ENCODE measurements around the gene SPRR4. TPM values are rescaled to one million over a fixed set of nuclear protein-coding genes. Genes with fewer than 3 reads are reported as not detected.

The SPRR4 gene
- total RNA-seq, 6 experiments from 2014 or later = not detected

GRCh38 chr1:152964536-152964935 lies 5.9 kb upstream of the SPRR4 start:
- no peaks in the 10 kb centered on the region for H3K4me1 Mint-ChIP-seq (ENCODE audit: low read depth)
- H3K27ac Mint-ChIP-seq = no peak overlapping the region
- peaks cover 4% of the 10 kb centered on the region for H3K27me3 Mint-ChIP-seq (ENCODE audit: insufficient read depth)
- DNase-seq = no peak
- no peak for TF ChIP-seq CTCF (IDR thresholded peaks at IDR 0.05)
- H3K4me3 Mint-ChIP-seq = no peak overlapping the region
- no peaks in the 10 kb centered on the region; the same call in 1 of the 2 replicates for H3K36me3 Mint-ChIP-seq (ENCODE audit: low read depth)
- H3K9me3 Mint-ChIP-seq = peaks cover 9% of the 10 kb centered on the region; the same call in 1 of the 2 replicates

- no peaks in the 10 kb centered on the region for H3K4me1 Mint-ChIP-seq (ENCODE audit: low read depth)
- TF ChIP-seq CTCF (IDR thresholded peaks at IDR 0.05) = no peak
- H3K4me3 Mint-ChIP-seq = no peak overlapping the region
- no peak for DNase-seq
- no peaks in the 10 kb centered on the region; the same call in 1 of the 2 replicates for H3K36me3 Mint-ChIP-seq (ENCODE audit: low read depth)
- H3K9me3 Mint-ChIP-seq = peaks cover 9% of the 10 kb centered on the region; the same call in 1 of the 2 replicates
- H3K27me3 Mint-ChIP-seq (ENCODE audit: insufficient read depth) = peaks cover 5% of the 10 kb centered on the region
- H3K27ac Mint-ChIP-seq = no peak overlapping the region
Observed at GRCh38 chr1:152965853-152966252, 4.6 kb upstream of the SPRR4 start.

GRCh38 chr1:152967201-152967600 lies 3.2 kb upstream of the SPRR4 start:
- Mint-ChIP-seq H3K4me3 (no peak overlapping the region), H3K36me3 (ENCODE audit: low read depth) (no peaks in the 10 kb centered on the region; the same call in 1 of the 2 replicates), H3K9me3 (peaks cover 18% of the 10 kb centered on the region; the same call in 1 of the 2 replicates), H3K27ac (no peak overlapping the region), H3K27me3 (ENCODE audit: insufficient read depth) (peaks cover 5% of the 10 kb centered on the region), H3K4me1 (ENCODE audit: low read depth) (no peaks in the 10 kb centered on the region)
- no peak for TF ChIP-seq CTCF (IDR thresholded peaks at IDR 0.05)
- no peak for DNase-seq

- Mint-ChIP-seq H3K27ac (no peak overlapping the region), H3K4me1 (ENCODE audit: low read depth) (no peaks in the 10 kb centered on the region), H3K9me3 (peaks cover 25% of the 10 kb centered on the region; the same call in 1 of the 2 replicates), H3K4me3 (no peak overlapping the region), H3K36me3 (ENCODE audit: low read depth) (no peaks in the 10 kb centered on the region; the same call in 1 of the 2 replicates), H3K27me3 (ENCODE audit: insufficient read depth) (peaks cover 5% of the 10 kb centered on the region)
- no peak for DNase-seq
- TF ChIP-seq CTCF (IDR thresholded peaks at IDR 0.05) = no peak
Observed at GRCh38 chr1:152968248-152968647, 2.2 kb upstream of the SPRR4 start.

- Mint-ChIP-seq H3K27ac (no peak overlapping the region), H3K4me3 (no peak overlapping the region), H3K4me1 (ENCODE audit: low read depth) (no peaks in the 10 kb centered on the region), H3K27me3 (ENCODE audit: insufficient read depth) (peaks cover 5% of the 10 kb centered on the region), H3K36me3 (ENCODE audit: low read depth) (no peaks in the 10 kb centered on the region; the same call in 1 of the 2 replicates), H3K9me3 (peaks cover 31% of the 10 kb centered on the region; the same call in 1 of the 2 replicates)
- no peak for TF ChIP-seq CTCF (IDR thresholded peaks at IDR 0.05)
- DNase-seq = no peak
Observed at GRCh38 chr1:152969036-152969435, 1.4 kb upstream of the SPRR4 start.
